ENCODE data around the gene TOB1.

TOB1 gene

GRCh38 chr17:50866950-50867362 is 802 bp upstream of the TOB1 start (continued):
- TF ChIP-seq ZNF26 (tag by site-specific recombination; IDR thresholded peaks at IDR 0.05) (no peak), HOXD13 (CRISPR knock-in tag; IDR thresholded peaks at IDR 0.05; ENCODE audit: borderline replicate concordance) (no peak), ZBTB11 (tag by site-specific recombination; conservative IDR thresholded peaks at IDR 0.05; ENCODE audit: low read depth) (0 out of 2 replicates have a peak, but pooled peaks have one; percentile 26), ZNF335 (tag by site-specific recombination; conservative IDR thresholded peaks at IDR 0.05) (no peak), ZNF560 (tag by site-specific recombination; IDR thresholded peaks at IDR 0.05; ENCODE audit: borderline replicate concordance) (no peak), HOXA7 (CRISPR knock-in tag; IDR thresholded peaks at IDR 0.05; ENCODE audit: borderline replicate concordance) (no peak), ZBTB17 (tag by site-specific recombination; IDR thresholded peaks at IDR 0.05) (no peak), ZNF473 (tag by site-specific recombination; IDR thresholded peaks at IDR 0.05) (no peak), GLIS1 (tag by site-specific recombination; IDR thresholded peaks at IDR 0.05) (peak; percentile 2; the same call in 1 of the 2 replicates), ZNF600 (tag by site-specific recombination; IDR thresholded peaks at IDR 0.05) (no peak), BCL6B (tag by site-specific recombination; IDR thresholded peaks at IDR 0.05) (no peak), ZNF624 (tag by site-specific recombination; IDR thresholded peaks at IDR 0.05) (no peak), SP3 (tag by site-specific recombination; IDR thresholded peaks at IDR 0.05) (no peak; the same call in 1 of the 2 replicates), ZNF211 (tag by site-specific recombination; IDR thresholded peaks at IDR 0.05; ENCODE audit: low read depth) (no peak), ZNF626 (tag by site-specific recombination; IDR thresholded peaks at IDR 0.05) (no peak), ZNF350 (tag by site-specific recombination; IDR thresholded peaks at IDR 0.05) (no peak), ZNF510 (tag by site-specific recombination; IDR thresholded peaks at IDR 0.05; ENCODE audit: insufficient replicate concordance) (peak; percentile 22), ZNF610 (tag by site-specific recombination; IDR thresholded peaks at IDR 0.05; ENCODE audit: borderline replicate concordance) (no peak; the same call in 1 of the 2 replicates), REST (tag by site-specific recombination; IDR thresholded peaks at IDR 0.05) (no peak; the same call in 1 of the 2 replicates)

Measured in HEK293 (cell line).